Right lobe of liver (tissue), 4 donors: ENCODE measurements around the gene HOXB3.

ENCODE experiments used
- POLR2A ChIP-seq: fragments of 450-650 bp; IDR thresholded peaks from one replicate; pipeline ENCODE4 v1.6.1; 2017; ENCODE audit warnings: antibody characterized with exemption, mild to moderate bottlenecking
- TF ChIP-seq, protein P1 (sequence below), 4 donors: fragments of 200-600 bp in 3 of 4; fragments of 450-650 bp in 1 of 4; IDR thresholded peaks; one replicate each; pipeline versions ENCODE4 v1.5.1 to v1.8.0; 2016 to 2022; ENCODE audit warnings: antibody characterized with exemption in 4 of 4, mild to moderate bottlenecking in 2 of 4
- donor health status: DM: no; HTN: no; CAD: no.
- donor health status: DM: no; HTN: no; CAD: no.
- donor health status: DM: no; HTN: yes; CAD: no.

GRCh38 chr17:48636177-48637018, 46.4 kb upstream of the HOXB3 start:
- TF ChIP-seq, protein P1, sequence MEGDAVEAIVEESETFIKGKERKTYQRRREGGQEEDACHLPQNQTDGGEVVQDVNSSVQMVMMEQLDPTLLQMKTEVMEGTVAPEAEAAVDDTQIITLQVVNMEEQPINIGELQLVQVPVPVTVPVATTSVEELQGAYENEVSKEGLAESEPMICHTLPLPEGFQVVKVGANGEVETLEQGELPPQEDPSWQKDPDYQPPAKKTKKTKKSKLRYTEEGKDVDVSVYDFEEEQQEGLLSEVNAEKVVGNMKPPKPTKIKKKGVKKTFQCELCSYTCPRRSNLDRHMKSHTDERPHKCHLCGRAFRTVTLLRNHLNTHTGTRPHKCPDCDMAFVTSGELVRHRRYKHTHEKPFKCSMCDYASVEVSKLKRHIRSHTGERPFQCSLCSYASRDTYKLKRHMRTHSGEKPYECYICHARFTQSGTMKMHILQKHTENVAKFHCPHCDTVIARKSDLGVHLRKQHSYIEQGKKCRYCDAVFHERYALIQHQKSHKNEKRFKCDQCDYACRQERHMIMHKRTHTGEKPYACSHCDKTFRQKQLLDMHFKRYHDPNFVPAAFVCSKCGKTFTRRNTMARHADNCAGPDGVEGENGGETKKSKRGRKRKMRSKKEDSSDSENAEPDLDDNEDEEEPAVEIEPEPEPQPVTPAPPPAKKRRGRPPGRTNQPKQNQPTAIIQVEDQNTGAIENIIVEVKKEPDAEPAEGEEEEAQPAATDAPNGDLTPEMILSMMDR (IDR thresholded peaks at IDR 0.05), result peak; percentile 13 to 39 (median 38)
- no peak for TF ChIP-seq POLR2A
